GM18511 (cell line): ENCODE data around the gene SEC16A.
"Not testable (repeated sequence)": the region's sequence is repeated elsewhere in the genome, so short reads cannot be mapped to it uniquely, and the experiment has no call there.

ENCODE experiments used
- ATAC-seq: cut with Tn5 transposase; IDR thresholded peaks from one replicate; pipeline ENCODE4 v1.9.1; 2021; ENCODE audit warnings: mild to moderate bottlenecking, moderate library complexity; ENCODE audit not compliant: unreplicated experiment

Gene SEC16A

GRCh38 chr9:136424750-136425362, 58.0 kb downstream of the SEC16A start:
- no peak for ATAC-seq

GRCh38 chr9:136423432-136424146, 59.3 kb downstream of the SEC16A start:
- ATAC-seq = no peak

- no peak for ATAC-seq
Observed at GRCh38 chr9:136422876-136423275, 60.0 kb downstream of the SEC16A start.

GRCh38 chr9:136421791-136422190, 61.0 kb downstream of the SEC16A start:
- ATAC-seq = no peak

- ATAC-seq = no peak
Observed at GRCh38 chr9:136419092-136419420, 63.8 kb downstream of the SEC16A start.

- ATAC-seq = no peak
Observed at GRCh38 chr9:136418182-136419091, 64.4 kb downstream of the SEC16A start.

GRCh38 chr9:136416914-136417313, 65.9 kb downstream of the SEC16A start:
- ATAC-seq = no peak

- no peak for ATAC-seq
Observed at GRCh38 chr9:136416427-136416826, 66.4 kb downstream of the SEC16A start.

DNA sequence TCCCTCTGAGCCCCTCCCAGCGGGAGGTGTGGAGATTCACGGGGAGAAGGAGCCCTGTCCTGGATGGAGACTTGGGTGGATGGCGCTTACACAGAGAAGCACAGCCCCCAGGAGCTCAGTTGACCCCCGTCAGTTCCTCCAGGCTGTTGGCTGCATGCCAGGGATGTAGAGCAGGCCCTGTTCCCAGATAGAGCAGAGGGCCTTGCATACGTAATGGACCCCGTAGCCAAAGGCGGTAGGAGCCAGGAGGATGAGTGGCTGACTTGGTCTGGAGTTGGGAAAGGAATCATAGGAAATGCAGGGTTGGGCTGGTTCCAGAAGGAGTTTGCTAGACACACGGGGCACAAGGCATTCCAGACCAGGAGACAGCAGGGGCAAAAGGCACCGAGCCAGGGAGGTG, 69.9 kb downstream of the SEC16A start:
- no peak for ATAC-seq

DNA sequence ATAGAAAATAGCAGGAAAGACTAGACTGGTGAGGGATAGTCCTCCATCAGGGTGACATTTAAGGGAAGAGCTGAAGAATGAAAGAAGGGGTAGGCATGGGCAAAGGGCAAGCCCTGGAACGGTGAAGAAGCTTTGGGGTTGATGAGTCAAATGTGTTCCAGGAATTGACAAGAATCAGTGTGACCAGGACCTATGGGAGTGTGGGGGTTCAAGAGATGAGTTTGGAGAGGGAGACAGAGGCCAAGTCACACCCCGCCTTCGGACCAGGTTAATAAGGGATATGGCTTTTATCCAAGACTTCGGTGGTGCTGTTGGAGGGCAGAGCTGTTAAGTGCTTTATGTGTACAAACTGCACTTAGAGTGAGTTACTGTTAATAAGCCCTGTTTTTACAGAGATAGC, 71.5 kb downstream of the SEC16A start:
- no peak for ATAC-seq

DNA sequence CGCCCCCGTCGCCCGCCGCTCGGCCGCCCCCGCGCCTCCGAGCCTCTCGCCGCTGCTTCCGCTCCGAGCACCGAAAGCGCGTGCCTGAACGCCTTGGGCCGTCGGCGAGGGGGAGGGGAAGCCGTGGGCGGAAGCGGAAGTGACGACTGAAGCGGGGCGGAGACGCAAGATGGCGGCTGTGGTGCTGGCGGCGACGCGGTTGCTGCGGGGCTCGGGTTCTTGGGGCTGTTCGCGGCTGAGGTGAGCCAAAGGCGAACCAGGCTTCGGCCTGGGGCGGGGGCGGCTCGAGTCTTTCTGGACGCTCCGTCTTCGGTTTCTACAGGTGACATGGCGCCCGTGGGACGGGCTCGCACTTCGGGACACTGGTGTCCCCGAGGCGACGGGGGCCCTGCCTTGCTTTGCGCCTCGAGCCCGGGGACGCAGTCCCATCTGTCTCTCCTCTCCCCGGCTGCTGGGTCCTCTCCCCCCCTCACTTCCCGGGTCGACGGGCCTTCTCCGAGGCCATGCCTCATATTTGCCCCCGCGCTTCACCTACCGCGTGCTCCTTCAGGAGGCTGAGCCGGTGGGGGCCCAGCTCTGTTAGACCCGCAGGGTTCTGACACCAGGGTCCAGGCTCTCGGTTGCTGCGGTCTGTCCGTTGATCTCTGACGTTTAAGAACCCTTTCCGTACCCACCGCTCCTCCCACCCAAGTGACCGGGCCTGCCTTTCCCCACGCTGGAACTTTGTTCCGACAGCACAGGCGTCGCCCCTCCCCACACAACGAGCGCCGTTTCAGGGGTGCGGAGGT, 72.1 kb downstream of the SEC16A start, which contains the start of the genes ENTR1 and PMPCA:
Gene ENTR1 (minus strand): TSS at position 115 of the 788 bp plus-strand sequence. CDS start 217 bp downstream, outside the sequence.
Gene PMPCA (plus strand): TSS at position 159 of the 788 bp plus-strand sequence. CDS start 11 bp downstream, at position 170.
- peak; percentile 85 for ATAC-seq

- ATAC-seq = peak; percentile 23
Observed at GRCh38 chr9:136409557-136410455, 73.0 kb downstream of the SEC16A start.

DNA sequence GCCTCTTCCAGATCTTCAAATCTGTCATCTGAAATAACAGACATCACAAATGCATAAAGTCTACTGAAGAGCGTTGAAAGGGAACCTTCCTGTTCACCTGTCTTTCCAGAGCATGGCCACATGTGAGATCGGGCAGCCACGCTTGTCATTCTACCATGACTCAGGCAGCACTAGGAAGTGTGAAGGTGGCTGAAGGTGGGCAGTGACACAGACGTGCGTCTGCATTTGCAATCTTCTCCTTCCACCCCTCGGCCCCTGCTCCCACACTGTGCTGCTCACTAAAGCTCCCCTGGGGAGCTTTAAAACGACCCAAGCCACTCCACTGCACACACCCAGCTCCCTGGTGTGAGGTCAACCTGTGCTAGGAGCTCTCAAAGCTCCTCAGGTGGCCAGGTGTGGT, 74.9 kb downstream of the SEC16A start:
- ATAC-seq = no peak

- not testable (repeated sequence) for ATAC-seq
Observed at GRCh38 chr9:136407061-136407460, 75.8 kb downstream of the SEC16A start.

DNA sequence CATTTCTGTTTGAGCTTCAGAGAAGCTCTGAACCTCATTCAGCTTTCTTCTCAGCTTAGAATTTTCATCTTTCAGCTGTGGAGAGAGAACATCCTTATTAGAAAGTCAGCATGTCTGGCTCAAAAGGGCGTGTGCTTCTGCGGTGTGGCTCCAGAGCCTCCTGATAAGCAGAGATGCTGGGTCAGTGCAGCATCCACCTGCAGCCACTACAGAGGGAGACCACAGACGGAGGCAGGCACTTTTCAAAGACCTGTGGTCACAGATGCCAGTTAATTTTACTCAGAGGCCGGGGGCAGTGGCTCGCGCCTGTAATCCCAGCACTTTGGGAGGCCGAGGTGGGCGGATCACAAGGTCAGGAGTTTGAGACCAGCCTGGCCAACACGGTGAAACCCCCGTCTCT, 76.9 kb downstream of the SEC16A start:
- ATAC-seq = not testable (repeated sequence)

- no peak for ATAC-seq
Observed at GRCh38 chr9:136405481-136405880, 77.4 kb downstream of the SEC16A start.

GRCh38 chr9:136404801-136405136, 78.1 kb downstream of the SEC16A start:
- no peak for ATAC-seq

GRCh38 chr9:136403915-136404800, 78.7 kb downstream of the SEC16A start:
- ATAC-seq = no peak

- peak; percentile 51 for ATAC-seq
Observed at GRCh38 chr9:136403538-136403914, 79.3 kb downstream of the SEC16A start.
